HG02852 (cell line): ENCODE results near the gene OR7C1.
"Not testable (repeated sequence)": the region's sequence is repeated elsewhere in the genome, so short reads cannot be mapped to it uniquely, and the experiment has no call there.

ENCODE experiments used
- ATAC-seq: cut with Tn5 transposase; IDR thresholded peaks from one replicate; pipeline ENCODE4 v1.9.1; 2021; ENCODE audit warnings: mild to moderate bottlenecking, moderate library complexity; ENCODE audit not compliant: unreplicated experiment

Gene OR7C1

DNA sequence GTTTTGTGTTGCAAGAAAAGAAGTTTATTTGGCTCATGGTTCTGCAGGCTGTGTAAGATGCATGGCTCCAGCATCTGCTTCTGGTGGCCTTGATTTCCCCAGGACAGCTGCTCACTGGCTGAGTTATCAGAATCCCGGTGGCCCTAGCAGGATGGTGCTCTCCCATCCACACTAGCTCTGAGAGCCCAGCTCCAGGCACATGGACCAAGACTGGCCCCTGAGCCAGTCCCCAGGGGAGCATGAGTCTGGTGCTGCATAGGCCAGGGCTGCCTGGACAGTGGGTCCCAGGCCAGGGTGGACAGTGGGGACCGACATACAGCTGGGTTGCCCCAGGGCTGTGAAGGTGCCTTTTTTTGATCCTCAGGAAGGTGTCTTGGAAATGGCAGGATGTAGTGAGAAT lies 67.0 kb downstream of the OR7C1 start:
- no peak for ATAC-seq

DNA sequence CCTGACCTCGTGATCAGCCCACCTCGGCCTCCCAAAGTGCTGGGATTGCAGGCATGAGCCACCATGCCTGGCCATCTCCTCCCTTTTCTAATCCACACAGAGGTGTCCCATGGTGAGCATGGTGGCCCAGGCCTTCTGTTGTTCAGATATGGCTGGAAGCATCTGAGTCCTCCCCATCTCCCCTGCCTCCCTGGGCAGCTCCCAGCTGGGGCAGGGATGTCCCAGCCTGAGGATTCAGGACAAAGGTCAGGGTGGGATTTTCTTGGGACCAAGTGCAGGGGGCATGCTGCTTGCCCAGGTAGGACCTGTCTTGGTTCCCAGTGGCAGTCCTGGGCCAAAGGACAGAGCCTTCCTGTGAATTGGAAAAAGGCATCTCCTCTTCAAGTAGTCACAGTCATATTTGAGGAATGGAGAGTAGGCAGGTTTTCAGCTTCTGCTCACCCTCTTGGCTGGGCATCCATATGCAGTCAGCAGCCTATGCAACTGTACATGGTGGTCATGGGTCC lies 67.5 kb downstream of the OR7C1 start:
- ATAC-seq, result no peak

DNA sequence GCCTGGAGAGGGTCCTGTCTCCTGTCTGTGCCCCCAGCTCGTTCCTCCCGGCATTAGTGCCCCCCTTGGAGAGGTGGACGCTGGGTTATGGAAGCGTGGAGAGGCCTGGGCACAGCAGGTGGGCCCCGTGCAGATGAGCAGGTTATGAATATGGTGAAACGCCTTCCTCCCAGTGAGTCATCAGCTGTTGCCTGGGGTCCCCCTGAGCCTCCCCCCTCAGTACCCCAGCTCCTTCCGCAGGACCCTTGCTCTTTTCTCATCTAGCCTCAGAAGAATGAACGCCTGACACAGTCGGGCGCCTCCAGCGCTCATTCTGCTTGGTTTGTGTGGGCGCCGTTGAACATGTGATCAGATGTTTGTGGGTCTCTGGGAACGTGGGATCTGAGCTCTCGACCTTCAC lies 69.1 kb downstream of the OR7C1 start:
- ATAC-seq, result not testable (repeated sequence)

GRCh38 chr19:14765403-14765802 lies 69.6 kb downstream of the OR7C1 start:
- ATAC-seq, result not testable (repeated sequence)

GRCh38 chr19:14764401-14764800 lies 70.6 kb downstream of the OR7C1 start:
- ATAC-seq, result no peak

DNA sequence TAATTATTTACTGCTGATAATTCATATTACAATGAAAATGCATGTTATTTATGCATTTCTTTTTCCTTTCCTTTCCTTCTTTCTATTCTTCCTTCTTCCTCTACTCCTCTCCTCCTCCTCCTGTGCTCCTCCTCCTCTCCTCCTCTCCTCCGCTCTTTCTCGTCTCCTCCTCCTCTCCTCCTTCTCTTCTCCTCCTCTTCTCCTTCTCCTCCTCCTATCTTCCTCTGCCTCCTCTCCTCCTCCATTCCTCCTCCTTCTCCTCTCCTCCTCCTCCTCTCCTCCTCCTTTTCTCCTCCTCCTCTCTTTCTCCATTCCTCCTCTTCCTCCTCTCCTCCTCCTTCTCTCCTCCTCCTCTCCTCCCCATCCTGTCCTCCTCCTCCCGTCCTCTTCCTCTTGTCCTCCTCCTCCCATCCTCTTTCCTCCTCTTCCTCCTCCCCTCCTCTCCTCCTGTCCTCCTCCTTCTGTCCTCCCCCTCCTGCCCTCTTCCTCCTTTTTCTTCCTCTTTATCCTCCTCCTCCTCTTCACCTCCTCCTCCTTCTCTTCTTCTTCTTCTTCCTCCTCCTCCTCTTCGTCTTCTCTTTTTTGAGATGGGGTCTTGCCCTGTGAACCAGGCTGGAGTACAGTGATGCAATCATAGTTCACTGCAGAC lies 71.4 kb downstream of the OR7C1 start:
- no peak for ATAC-seq

GRCh38 chr19:14762111-14762510 lies 72.9 kb downstream of the OR7C1 start:
- no peak for ATAC-seq

DNA sequence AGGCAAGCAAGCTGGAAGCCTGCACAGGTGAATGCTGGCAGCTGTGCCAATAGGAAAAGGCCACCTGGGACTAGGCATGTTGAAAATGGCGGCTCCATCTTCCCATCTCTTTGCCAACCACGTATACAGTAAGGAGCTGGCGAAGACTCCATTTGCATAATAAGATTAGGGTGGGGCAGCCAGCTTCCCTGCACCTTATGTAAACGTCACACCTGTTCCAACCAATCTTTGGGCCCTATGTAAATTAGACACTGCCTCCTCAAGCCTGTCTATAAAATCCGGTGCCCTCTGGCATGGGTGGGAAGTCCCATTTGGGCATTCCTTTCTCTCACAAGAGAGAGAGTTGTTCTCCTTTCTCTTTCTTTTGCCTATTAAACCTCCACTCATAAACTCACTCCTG lies 73.4 kb downstream of the OR7C1 start:
- no peak for ATAC-seq

- ATAC-seq, result no peak
These were observed 76.2 kb downstream of the OR7C1 start for GRCh38 chr19:14758816-14759215.

DNA sequence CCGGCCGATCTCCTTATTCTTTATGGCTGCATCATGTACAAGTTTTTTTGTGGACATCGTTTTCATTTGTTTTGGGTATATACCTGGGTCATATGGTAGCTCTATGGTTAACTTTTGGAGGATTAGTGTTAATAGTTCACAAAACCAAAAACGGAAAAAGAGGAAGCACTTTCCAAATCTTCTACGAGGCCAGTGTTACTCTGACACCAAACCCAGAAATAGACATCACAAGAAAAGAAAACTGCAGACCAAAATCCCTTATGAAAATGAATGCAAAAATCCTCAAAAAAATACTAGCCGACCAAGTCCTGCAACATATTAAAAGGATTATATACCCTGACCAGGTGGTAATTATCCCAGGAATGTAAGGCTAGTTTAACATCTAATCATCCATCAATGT lies 86.4 kb downstream of the OR7C1 start:
- no peak for ATAC-seq
